PC-3 (cell line): ENCODE data around the gene TAS1R2. TPM values are rescaled to one million over a fixed set of nuclear protein-coding genes. Genes with fewer than 3 reads are reported as not detected.

Experiments
- ATAC-seq: fragments of 200-7000 bp; cut with Tn5 transposase; 2 replicates; pipeline ENCODE4 v1.9.1; 2020; ENCODE audit warnings: mild to moderate bottlenecking, moderate library complexity
- BruUV-seq: library from RNA; stranded (reverse); fragments of 400-500 nt; replicated peaks from 2 replicates; lab custom pipeline; 2021; lab: Mats Ljungman, UMichigan
- CTCF ChIA-PET: fragments of 300-600 bp; sonication (Branson Sonifier 250); formaldehyde crosslinking; loops from one replicate; lab custom pipeline; 2022; ENCODE audit warnings: antibody characterized with exemption; lab: Charles Lee
- POLR2A ChIA-PET: fragments of 300-600 bp; sonication (Branson Sonifier 250); formaldehyde crosslinking; loops from one replicate; lab custom pipeline; 2022; ENCODE audit warnings: antibody characterized with exemption; ENCODE audit not compliant: unreplicated experiment; lab: Charles Lee
- DNase-seq: peaks from one replicate; pipeline ENCODE4 v3.0.0-alpha.2; 2015
- H2AFZ ChIP-seq: fragments of 300-600 bp; sonication (generic); 2 replicates; pipeline ENCODE4 v1.6.0; 2016; ENCODE audit warnings: antibody characterized with exemption, low read length
- H3F3A ChIP-seq: fragments of 300-600 bp; sonication (generic); one replicate; pipeline ENCODE4 v1.6.0; 2017; ENCODE audit warnings: antibody characterized with exemption, low read length, control low read depth, mild to moderate bottlenecking; ENCODE audit not compliant: unreplicated experiment
- H3K27ac ChIP-seq: fragments of 300-600 bp; sonication (generic); 2 replicates; pipeline ENCODE4 v1.5.1; 2016; ENCODE audit warnings: mild to moderate bottlenecking, low read length
- H3K27me3 ChIP-seq: fragments of 300-600 bp; sonication (generic); 2 replicates; pipeline ENCODE4 v1.6.1; 2016; ENCODE audit warnings: low read length, mixed read lengths
- H3K36me3 ChIP-seq: fragments of 300-600 bp; sonication (generic); 2 replicates; pipeline ENCODE4 v1.6.1; 2016; ENCODE audit warnings: low read depth, mixed run types, low read length, mixed read lengths
- H3K4me1 ChIP-seq: fragments of 300-600 bp; sonication (generic); 2 replicates; pipeline ENCODE4 v1.5.1; 2016; ENCODE audit warnings: low read length; ENCODE audit not compliant: insufficient read depth
- H3K4me2 ChIP-seq: fragments of 300-600 bp; sonication (generic); 2 replicates; pipeline ENCODE4 v1.6.0; 2016; ENCODE audit warnings: low read length
- H3K4me3 ChIP-seq: fragments of 300-600 bp; sonication (generic); 2 replicates; pipeline ENCODE4 v1.5.1; 2016; ENCODE audit warnings: mild to moderate bottlenecking, low read length, mixed read lengths
- H3K79me2 ChIP-seq: fragments of 300-600 bp; sonication (generic); 2 replicates; pipeline ENCODE4 v1.6.1; 2017; ENCODE audit warnings: low read length, mixed read lengths
- H3K9ac ChIP-seq: fragments of 300-600 bp; sonication (generic); 2 replicates; pipeline ENCODE4 v1.6.0; 2016; ENCODE audit warnings: mild to moderate bottlenecking, low read length
- H3K9me2 ChIP-seq: fragments of 300-600 bp; sonication (generic); replicated peaks from 2 replicates; pipeline ENCODE4 v1.6.1; 2016; ENCODE audit warnings: mixed run types, low read length, mixed read lengths
- H3K9me3 ChIP-seq: fragments of 300-600 bp; sonication (generic); 2 replicates; pipeline ENCODE4 v1.6.1; 2016; ENCODE audit warnings: low read length, mixed read lengths
- H4K20me1 ChIP-seq: fragments of 300-600 bp; sonication (generic); 2 replicates; pipeline ENCODE4 v1.6.1; 2016; ENCODE audit warnings: low read length, mixed read lengths
- EZH2 ChIP-seq: fragments of 300-600 bp; sonication (generic); IDR thresholded peaks from one replicate; pipeline ENCODE4 v1.6.1; 2017; ENCODE audit warnings: antibody characterized with exemption, mild to moderate bottlenecking, low read length; ENCODE audit not compliant: unreplicated experiment
- EZH2phosphoT487 ChIP-seq: fragments of 300-600 bp; sonication (generic); IDR thresholded peaks from 2 replicates; pipeline ENCODE4 v1.6.1; 2018; ENCODE audit warnings: mild to moderate bottlenecking, antibody characterized with exemption, low read length, borderline replicate concordance
- intact Hi-C: fragments of 100-400 bp; cut with micrococcal nuclease; formaldehyde crosslinking; loops from 2 replicates; pipeline ENCODE4 v1.9.0; 2023
- total RNA-seq: library from RNA; depleted of rRNA; stranded (reverse); fragments of >200 nt; gene quantifications from 2 replicates; pipeline ENCODE4 v1.2.3, GENCODE V29; 2014
- TF ChIP-seq, protein P1 (sequence below): fragments of 300-600 bp; sonication (generic); conservative IDR thresholded peaks from 2 replicates; pipeline ENCODE4 v1.5.1; 2017; ENCODE audit warnings: antibody characterized with exemption, low read depth, mild to moderate bottlenecking, low read length

TAS1R2 gene
- total RNA-seq, 1 experiment from 2014 or later = not detected

DNA sequence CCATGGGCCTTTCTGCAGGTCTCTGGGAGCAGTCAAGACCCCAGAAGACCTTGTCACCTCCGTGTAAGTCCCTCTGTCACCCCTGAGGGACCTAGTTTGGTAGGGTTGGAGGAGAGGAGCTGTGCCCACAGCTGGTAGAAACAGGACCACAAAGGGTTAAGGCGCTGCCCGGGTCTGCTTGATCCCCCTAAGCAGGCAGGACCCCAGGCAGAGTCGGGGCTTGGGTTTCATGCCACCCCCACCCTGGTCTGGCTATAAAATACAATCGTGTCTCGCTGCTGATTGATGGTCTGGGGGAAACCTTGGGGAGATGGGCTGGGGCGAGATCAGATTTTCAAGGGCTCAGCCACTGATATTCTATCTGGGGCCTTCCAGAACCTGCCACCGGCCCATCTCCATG, 50.9 kb downstream of the TAS1R2 start:
- no TSS peak for BruUV-seq
- Histone ChIP-seq H3K27ac (no peak overlapping the region), H3K4me3 (no peak overlapping the region), H3K9ac (no peak overlapping the region), H3K9me3 (no peaks in the 10 kb centered on the region), H3K36me3 (no peaks in the 10 kb centered on the region), H3F3A (no peaks in the 10 kb centered on the region), H3K27me3 (peaks cover 18% of the 10 kb centered on the region), H3K4me2 (no peak overlapping the region), H3K9me2 (no peaks in the 10 kb centered on the region), H4K20me1 (no peaks in the 10 kb centered on the region), H3K4me1 (no peaks in the 10 kb centered on the region), H2AFZ (no peak overlapping the region), H3K79me2 (no peaks in the 10 kb centered on the region)
- ATAC-seq (no peak), DNase-seq (no peak)
- ChIA-PET CTCF (no interaction called here), POLR2A (no interaction called here)
- TF ChIP-seq EZH2phosphoT487 = no peak
- TF ChIP-seq, protein P1, sequence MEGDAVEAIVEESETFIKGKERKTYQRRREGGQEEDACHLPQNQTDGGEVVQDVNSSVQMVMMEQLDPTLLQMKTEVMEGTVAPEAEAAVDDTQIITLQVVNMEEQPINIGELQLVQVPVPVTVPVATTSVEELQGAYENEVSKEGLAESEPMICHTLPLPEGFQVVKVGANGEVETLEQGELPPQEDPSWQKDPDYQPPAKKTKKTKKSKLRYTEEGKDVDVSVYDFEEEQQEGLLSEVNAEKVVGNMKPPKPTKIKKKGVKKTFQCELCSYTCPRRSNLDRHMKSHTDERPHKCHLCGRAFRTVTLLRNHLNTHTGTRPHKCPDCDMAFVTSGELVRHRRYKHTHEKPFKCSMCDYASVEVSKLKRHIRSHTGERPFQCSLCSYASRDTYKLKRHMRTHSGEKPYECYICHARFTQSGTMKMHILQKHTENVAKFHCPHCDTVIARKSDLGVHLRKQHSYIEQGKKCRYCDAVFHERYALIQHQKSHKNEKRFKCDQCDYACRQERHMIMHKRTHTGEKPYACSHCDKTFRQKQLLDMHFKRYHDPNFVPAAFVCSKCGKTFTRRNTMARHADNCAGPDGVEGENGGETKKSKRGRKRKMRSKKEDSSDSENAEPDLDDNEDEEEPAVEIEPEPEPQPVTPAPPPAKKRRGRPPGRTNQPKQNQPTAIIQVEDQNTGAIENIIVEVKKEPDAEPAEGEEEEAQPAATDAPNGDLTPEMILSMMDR = no peak
- intact Hi-C loops = no loop called here

- no TSS peak for BruUV-seq
- Histone ChIP-seq H3K9ac (no peak overlapping the region), H2AFZ (no peak overlapping the region), H3K9me3 (no peaks in the 10 kb centered on the region), H3K27me3 (peaks cover 29% of the 10 kb centered on the region), H3K36me3 (no peaks in the 10 kb centered on the region), H3K27ac (no peak overlapping the region), H3K79me2 (no peaks in the 10 kb centered on the region), H3F3A (no peaks in the 10 kb centered on the region), H3K4me1 (no peaks in the 10 kb centered on the region), H3K4me2 (no peak overlapping the region), H4K20me1 (no peaks in the 10 kb centered on the region), H3K9me2 (no peaks in the 10 kb centered on the region), H3K4me3 (no peak overlapping the region)
- intact Hi-C loops = no loop called here
- ATAC-seq (no peak), DNase-seq (no peak)
- POLR2A ChIA-PET = no interaction called here
- TF ChIP-seq, protein P1 = no peak
- TF ChIP-seq EZH2phosphoT487 = no peak
- TF ChIP-seq EZH2 = no peak
- CTCF ChIA-PET = no interaction called here
Observed at GRCh38 chr1:18807334-18808063, 52.0 kb downstream of the TAS1R2 start.
